Measurements from ENCODE around the gene PLEKHO2.
A peak's percentile ranks its signal among the peaks of the same experiment; 100 is the strongest.
"Not testable (repeated sequence)": the region's sequence is repeated elsewhere in the genome, so short reads cannot be mapped to it uniquely, and the experiment has no call there.

PLEKHO2 gene

GRCh38 chr15:64841344-64842095 is at the start of gene PLEKHO2:
PLEKHO2 (plus strand) TSS chr15:64841915; CDS start chr15:64842017, 102 bp downstream.
- DNase-seq (ENCODE audit: low read depth in 2 of 3, low spot score in 2 of 3), result peak; percentile 61 to 78 (median 69)

DNA sequence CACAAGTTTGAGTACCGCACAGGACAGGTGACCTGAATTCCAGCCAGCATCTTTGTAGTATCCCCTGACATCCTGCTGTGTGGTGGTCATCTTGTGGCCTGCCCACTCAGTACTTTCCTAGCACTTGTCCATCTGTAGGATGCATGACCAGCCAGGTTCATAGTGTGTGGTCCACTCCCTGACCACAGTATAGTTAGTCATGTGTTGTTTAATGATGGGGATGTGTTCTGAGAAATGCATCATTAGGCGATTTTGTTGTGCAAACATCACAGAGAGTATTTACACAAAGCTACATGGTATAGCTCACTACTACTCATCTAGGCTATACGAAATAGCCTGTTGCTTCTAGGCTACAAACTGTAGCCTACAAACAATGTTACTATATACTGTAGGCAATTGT is 49.4 kb upstream of the PLEKHO2 start:
- no peak for DNase-seq (ENCODE audit: low read depth in 2 of 3, low spot score in 2 of 3)

GRCh38 chr15:64795299-64795698 is 46.4 kb upstream of the PLEKHO2 start:
- DNase-seq (ENCODE audit: low read depth in 2 of 3, low spot score in 2 of 3), result not testable (repeated sequence)

DNA sequence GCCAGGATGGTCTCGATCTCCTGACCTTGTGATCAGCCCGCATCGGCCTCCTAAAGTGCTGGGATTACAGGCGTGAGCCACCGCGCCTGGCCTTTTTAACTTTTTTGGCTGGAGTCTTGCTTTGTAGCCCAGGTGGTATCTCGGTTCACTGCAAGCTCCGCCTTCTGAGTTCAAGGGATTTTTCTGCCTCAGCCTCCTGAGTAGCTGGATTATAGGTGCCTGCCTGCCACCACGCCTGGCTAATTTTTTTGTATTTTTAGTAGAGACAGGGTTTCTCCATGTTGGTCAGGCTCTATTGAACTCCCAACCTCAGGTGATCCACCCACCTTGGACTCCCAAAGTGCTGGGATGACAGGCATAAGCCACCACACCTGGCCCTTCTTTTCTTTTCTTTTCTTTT is 45.8 kb upstream of the PLEKHO2 start:
- not testable (repeated sequence) for DNase-seq (ENCODE audit: low read depth in 2 of 3, low spot score in 2 of 3)

GRCh38 chr15:64798905-64799304 is 42.8 kb upstream of the PLEKHO2 start:
- not testable (repeated sequence) for DNase-seq (ENCODE audit: low read depth in 2 of 3, low spot score in 2 of 3)

GRCh38 chr15:64800476-64800875 is 41.2 kb upstream of the PLEKHO2 start:
- no peak for DNase-seq (ENCODE audit: low read depth in 2 of 3, low spot score in 2 of 3)

DNA sequence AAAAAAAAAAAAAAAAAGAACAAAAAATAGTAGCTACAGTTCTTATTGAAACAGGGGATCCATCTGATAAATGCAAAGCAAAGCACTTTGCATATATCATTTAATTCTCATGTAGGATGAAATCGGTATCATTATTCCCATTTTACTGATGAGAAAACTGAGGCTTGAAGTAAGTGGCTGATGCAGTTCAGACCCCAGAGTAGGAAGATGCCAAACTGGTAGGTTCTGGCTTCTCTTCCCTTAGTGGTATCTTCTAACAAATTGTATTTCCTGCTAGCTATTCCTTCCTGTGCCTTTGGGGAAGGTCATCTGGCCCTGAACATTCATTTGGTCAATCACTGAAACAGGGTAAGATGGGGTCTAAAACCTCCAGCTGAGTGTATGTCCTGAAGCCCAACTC is 38.2 kb upstream of the PLEKHO2 start:
- DNase-seq (ENCODE audit: low read depth in 2 of 3, low spot score in 2 of 3), result no peak

GRCh38 chr15:64804619-64805018 is 37.1 kb upstream of the PLEKHO2 start:
- DNase-seq (ENCODE audit: low read depth in 2 of 3, low spot score in 2 of 3), result no peak

DNA sequence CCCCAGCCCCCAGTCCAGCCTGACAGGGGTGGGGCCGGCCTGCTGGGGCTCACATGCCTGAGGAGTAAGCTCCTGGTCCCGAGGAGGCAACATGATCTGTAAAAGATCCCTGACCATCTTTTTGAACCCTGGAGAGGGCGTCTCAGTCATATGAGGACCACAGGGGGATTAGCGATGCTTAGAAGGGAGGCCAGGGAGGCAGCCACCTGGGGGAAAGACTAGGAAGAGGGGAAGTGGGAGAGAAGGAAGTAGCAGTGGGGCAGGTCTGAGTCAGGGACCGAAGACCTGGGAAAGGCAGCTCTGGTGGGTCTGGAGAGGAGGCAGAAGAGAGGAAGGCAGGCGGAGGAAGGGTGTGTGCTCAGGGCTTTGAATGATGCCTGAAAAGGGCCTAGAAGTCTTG is 35.2 kb upstream of the PLEKHO2 start:
- DNase-seq (ENCODE audit: low read depth in 2 of 3, low spot score in 2 of 3), result no peak

DNA sequence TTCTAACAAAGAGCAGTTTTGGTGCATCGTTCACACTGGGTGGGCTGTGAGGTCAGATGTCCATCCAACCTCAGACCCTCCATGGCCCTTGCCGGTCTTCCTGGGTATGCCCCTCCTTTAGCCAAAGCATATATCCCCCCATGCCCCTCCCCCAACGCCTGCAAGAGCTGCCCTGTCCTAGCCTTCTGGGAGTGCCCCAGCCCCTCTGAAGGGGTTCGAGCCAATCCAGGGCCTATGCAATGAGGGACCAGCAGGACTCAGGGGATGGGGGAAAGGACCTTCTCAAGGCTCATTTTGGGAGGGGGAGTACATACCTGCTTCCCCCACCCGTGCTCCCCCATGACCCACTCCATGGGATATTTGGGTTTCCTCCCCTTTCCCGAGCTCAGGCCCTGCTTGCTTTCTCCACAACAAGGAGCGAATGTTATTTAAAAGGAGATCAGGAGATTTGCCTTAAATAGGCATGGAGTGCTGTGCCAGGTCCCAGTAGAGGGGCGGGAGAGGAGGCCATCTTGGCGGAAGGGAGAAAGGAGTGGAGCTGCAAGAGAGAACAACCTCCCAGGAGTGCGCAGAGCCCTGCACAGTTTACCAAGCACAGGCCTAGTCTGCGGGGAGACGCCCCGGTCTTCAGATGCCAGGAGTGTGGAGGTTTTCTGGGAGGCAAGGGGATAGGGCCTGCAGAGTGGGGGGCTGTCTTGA is 34.5 kb upstream of the PLEKHO2 start:
- no peak for DNase-seq (ENCODE audit: low read depth in 2 of 3, low spot score in 2 of 3)

DNA sequence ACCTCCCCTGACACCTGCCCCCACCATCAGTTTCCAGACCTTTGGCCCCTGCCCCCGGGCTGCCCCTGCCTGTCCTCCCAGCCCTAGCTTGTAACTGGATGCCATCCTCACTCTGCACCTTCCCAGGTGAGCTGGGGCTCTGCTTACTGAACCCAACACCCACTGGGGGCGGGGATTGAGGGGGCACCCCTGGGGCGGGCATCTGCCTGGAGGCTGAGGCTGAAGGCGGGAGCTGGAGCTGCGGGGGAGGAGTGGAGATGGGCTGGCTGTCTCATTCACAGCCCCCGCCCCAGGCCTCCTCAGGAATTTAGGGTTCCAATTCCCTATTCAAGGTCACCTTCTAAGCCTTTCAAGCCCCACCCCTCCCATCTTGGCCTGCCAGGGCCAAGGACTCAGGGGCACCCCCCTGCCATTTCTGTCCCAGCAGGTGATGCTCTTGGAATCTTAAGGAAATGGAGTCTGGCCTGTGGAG is 33.9 kb upstream of the PLEKHO2 start:
- DNase-seq (ENCODE audit: low read depth in 2 of 3, low spot score in 2 of 3), result no peak

DNA sequence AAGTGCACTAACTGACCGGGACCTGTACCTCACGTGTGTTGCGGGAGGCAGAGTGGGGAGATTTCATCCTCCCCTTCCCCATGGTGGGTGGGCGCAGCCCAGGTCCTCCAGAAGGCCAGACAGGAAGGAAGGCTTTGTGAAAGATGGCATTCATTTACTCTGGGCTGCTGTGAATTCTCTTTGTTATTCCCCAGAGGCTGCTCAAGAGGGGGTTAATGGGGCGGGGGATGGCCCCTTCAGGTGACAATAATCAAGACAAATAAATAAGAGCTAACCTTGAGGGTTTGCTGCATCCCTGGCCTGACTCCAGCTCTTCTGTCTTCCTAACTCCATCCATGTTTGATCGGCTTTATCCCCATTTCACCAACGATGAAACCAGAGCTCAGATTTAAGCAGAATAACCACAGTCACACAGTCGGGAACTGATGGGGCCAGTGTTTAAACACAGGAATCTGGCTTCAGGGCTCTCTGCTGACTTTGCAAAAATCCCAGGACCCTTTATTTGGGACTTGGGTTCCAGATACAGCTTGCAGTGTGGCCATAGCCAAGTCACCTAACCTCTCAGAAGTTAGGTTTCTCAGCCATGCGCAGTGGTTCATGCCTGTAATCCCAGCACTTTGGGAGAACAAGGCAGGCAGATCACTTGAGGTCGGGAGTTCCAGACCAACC is 32.8 kb upstream of the PLEKHO2 start:
- no peak for DNase-seq (ENCODE audit: low read depth in 2 of 3, low spot score in 2 of 3)

GRCh38 chr15:64809649-64810496 is 31.8 kb upstream of the PLEKHO2 start:
- DNase-seq (ENCODE audit: low read depth in 2 of 3, low spot score in 2 of 3), result peak; percentile 16 to 71 (median 45)

DNA sequence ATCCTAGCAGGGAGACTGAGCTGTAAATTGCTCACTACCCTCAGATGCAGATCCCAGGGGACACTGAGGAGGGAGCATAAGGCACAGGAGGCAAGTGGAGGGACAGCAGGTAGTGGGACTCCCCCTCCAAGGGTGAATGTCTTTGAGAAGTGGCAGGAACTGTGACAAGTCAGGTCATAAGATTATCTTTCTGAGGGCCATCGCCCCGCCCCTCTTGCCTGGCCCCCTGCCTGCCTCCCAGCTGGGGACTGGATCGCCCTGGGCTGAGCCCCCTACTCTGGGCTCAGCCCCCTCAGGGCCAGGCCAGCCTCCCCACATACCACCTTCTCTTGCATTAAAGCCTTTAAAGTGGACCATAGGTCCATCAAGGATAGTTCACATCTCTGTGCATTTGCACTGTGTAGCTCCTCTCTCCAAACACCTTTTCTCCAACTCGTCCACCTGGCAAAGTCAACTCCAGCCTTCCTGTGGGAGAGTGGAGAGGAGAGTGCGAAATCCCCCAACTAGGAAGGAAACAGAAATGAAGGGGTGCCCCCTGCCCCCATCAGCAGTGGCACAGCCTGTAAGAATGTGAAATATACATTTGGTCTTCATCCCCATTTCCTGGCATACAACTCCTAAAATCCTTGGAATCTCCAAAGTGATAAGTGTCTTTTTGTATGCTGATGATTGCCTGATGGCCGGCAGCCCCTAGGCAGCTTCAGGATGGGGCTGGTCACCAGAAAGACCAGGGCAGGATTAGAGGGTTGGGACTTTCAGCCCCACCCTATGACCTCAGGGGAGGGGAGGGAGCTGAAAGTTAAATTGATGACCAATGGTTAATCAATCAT is 31.0 kb upstream of the PLEKHO2 start:
- DNase-seq (ENCODE audit: low read depth in 2 of 3, low spot score in 2 of 3), result no peak

DNA sequence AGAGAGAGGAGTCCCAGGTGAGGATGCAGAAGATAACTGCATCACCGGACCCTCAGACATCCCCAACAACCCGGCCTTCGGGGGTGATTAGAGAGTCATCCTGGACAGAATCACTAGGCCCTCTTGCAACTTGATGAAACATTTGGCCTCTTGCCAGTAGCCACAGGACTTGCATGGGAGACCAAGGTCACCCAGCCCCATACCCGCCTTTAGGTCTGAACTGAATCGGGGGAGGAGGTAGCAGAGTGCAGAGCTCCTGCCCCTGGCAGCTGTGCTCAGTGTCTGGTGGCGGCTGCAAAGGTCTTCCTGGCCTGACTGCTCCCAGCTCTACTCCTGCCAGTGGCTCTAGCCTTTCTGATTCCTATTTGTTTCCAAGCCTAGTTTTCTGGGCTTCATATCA is 28.6 kb upstream of the PLEKHO2 start:
- DNase-seq (ENCODE audit: low read depth in 2 of 3, low spot score in 2 of 3), result no peak

GRCh38 chr15:64814283-64814682 is 27.4 kb upstream of the PLEKHO2 start:
- DNase-seq (ENCODE audit: low read depth in 2 of 3, low spot score in 2 of 3), result not testable (repeated sequence)

- DNase-seq (ENCODE audit: low read depth in 2 of 3, low spot score in 2 of 3), result not testable (repeated sequence)
Measured at GRCh38 chr15:64814965-64815364, 26.8 kb upstream of the PLEKHO2 start.

DNA sequence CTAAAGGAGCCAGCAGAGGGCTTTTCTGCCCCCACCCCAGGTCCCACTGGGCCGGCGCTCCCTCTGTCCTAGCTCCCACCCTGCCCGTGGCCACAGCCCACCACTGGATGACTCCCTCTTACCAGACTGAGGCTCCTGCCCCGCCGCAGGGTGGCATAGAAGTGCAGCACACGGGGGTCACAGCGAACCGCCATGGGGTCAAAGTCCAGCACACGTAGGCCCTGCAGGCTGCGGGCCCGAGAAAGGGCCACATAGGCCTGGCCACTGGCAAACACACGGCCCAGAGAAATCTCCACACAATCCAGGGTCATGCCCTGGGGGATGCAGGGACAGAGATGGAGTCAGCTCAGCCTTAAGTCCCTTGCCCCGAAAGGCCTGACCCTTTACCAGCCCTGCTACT is 25.3 kb upstream of the PLEKHO2 start:
- DNase-seq (ENCODE audit: low read depth in 2 of 3, low spot score in 2 of 3), result no peak

DNA sequence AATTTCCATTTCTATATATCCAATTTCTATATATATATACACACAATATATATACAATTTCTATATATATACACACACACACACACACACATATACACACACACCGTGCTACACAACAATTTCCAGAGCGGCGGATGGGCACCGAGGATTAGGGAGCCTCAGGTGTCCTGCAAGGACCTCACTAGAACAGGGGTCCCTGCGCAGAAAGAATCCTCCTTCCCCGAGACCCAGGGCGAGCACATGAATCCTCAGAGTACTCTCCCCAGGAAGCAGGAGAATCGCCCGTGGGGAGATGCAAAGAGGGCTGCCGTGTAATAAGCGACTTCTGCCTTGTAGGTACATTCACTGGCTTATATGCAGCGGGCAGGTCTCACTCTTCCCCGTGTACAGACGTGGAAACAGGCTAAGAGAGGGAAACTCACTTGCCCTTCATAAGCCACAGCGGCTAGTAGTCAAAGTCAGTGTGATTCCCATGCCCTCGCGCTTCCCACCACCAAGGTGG is 16.7 kb upstream of the PLEKHO2 start:
- DNase-seq (ENCODE audit: low read depth in 2 of 3, low spot score in 2 of 3), result no peak
